Activated CD8-positive, alpha-beta T cell treated with anti-CD3 and anti-CD28 coated beads for 36 hours (primary cell): ENCODE data around the gene SOST. TPM values are rescaled to one million over a fixed set of nuclear protein-coding genes. Genes with fewer than 3 reads are reported as not detected.

Experiments used
- ATAC-seq: fragments of 200-7000 bp; cut with Tn5 transposase; one replicate; pipeline ENCODE4 v1.10.0; 2021; ENCODE audit warnings: mild to moderate bottlenecking, moderate library complexity
- CTCF ChIA-PET: fragments of 350-600 bp; sonication (Branson Sonifier 250); formaldehyde crosslinking; loops from one replicate; lab custom pipeline; 2021; ENCODE audit warnings: antibody characterized with exemption; lab: Charles Lee
- POLR2A ChIA-PET: fragments of 350-600 bp; sonication (Branson Sonifier 250); formaldehyde crosslinking; loops from one replicate; lab custom pipeline; 2021; ENCODE audit warnings: antibody characterized with exemption; lab: Charles Lee
- DNase-seq: peaks from one replicate; pipeline ENCODE4 v3.0.0-alpha.2; 2020
- H3K27ac Mint-ChIP-seq: one replicate; pipeline ENCODE4 v1.8.0; 2021; ENCODE audit warnings: mild to moderate bottlenecking, mixed read lengths
- H3K27me3 Mint-ChIP-seq: one replicate; pipeline ENCODE4 v1.8.0; 2021; ENCODE audit warnings: mixed read lengths
- H3K36me3 Mint-ChIP-seq: one replicate; pipeline ENCODE4 v1.8.0; 2021; ENCODE audit warnings: low read depth, mixed read lengths
- H3K4me1 Mint-ChIP-seq: one replicate; pipeline ENCODE4 v1.8.0; 2021; ENCODE audit warnings: low read depth, mixed read lengths
- H3K4me3 Mint-ChIP-seq: one replicate; pipeline ENCODE4 v1.8.0; 2021; ENCODE audit warnings: mild to moderate bottlenecking, moderate library complexity, mixed read lengths
- H3K9me3 Mint-ChIP-seq: one replicate; pipeline ENCODE4 v1.8.0; 2021; ENCODE audit warnings: mixed read lengths
- CTCF ChIP-seq: fragments of 200-600 bp; IDR thresholded peaks from one replicate; pipeline ENCODE4 v1.8.0; 2022; ENCODE audit warnings: antibody characterized with exemption, mild to moderate bottlenecking
- intact Hi-C: fragments of 100-400 bp; cut with micrococcal nuclease; formaldehyde crosslinking; loops from one replicate; pipeline ENCODE4 v1.10.0; 2022
- total RNA-seq, 2 experiments: library from RNA; stranded (reverse); gene quantifications; one replicate each; pipeline ENCODE4 v1.2.3, GENCODE V29; 2021

SOST gene
- not detected for total RNA-seq

- Mint-ChIP-seq H3K4me3 (no peak within 1 kb of the TSS), H3K27me3 (peaks cover 20% of the 10 kb centered on the region), H3K36me3 (no peaks in the 10 kb centered on the region), H3K27ac (no peak within 1 kb of the TSS), H3K9me3 (no peaks in the 10 kb centered on the region), H3K4me1 (no peaks in the 10 kb centered on the region)
- ChIA-PET CTCF (interaction anchor here (1.0 to 13.3 kb wide), 9 partner anchors 8 to 181 kb away, joined by 3 to 661 read pairs (median 10); no protein-coding TSS in a partner anchor), POLR2A (interaction anchor here (1.5 kb wide), 1 partner anchor 64 kb away, joined by 6 read pairs; no protein-coding TSS in a partner anchor)
- intact Hi-C loops: no loop called here
- TF ChIP-seq CTCF: no peak
- DNase-seq (no peak), ATAC-seq (no peak)
These were observed at the start of gene SOST for GRCh38 chr17:43758497-43759174. TSS of gene SOST (minus strand) at chr17:43758791. CDS start at chr17:43758741, 50 bp downstream.

GRCh38 chr17:43808076-43808475 is 49.5 kb upstream of the SOST start:
- no peak overlapping the region for H3K4me3 Mint-ChIP-seq
- ChIA-PET CTCF (interaction anchor here (0.7 to 1.4 kb wide), 2 partner anchors 42 to 72 kb away, joined by 3 to 4 read pairs; no protein-coding TSS in a partner anchor), POLR2A (no interaction called here)
- H3K36me3 Mint-ChIP-seq: peaks cover 1% of the 10 kb centered on the region
- no peak for ATAC-seq
- peaks cover 2% of the 10 kb centered on the region for H3K4me1 Mint-ChIP-seq
- TF ChIP-seq CTCF: no peak
- H3K27ac Mint-ChIP-seq: no peak overlapping the region
- peaks cover 17% of the 10 kb centered on the region for H3K27me3 Mint-ChIP-seq
- no peaks in the 10 kb centered on the region for H3K9me3 Mint-ChIP-seq
- intact Hi-C loops: no loop called here
- no peak for DNase-seq

- DNase-seq: no peak
- peaks cover 2% of the 10 kb centered on the region for H3K4me1 Mint-ChIP-seq
- peaks cover 23% of the 10 kb centered on the region for H3K27me3 Mint-ChIP-seq
- ChIA-PET CTCF (interaction anchor here (1.1 to 1.5 kb wide), 2 partner anchors 39 to 229 kb away, joined by 3 to 5 read pairs; no protein-coding TSS in a partner anchor), POLR2A (interaction anchor here (0.7 kb wide), 1 partner anchor 191 kb away, joined by 3 read pairs; no protein-coding TSS in a partner anchor)
- no peak for TF ChIP-seq CTCF
- H3K4me3 Mint-ChIP-seq: no peak overlapping the region
- intact Hi-C loops: no loop called here
- ATAC-seq: no peak
- H3K36me3 Mint-ChIP-seq: peaks cover 1% of the 10 kb centered on the region
- no peaks in the 10 kb centered on the region for H3K9me3 Mint-ChIP-seq
- H3K27ac Mint-ChIP-seq: no peak overlapping the region
These were observed 46.5 kb upstream of the SOST start for GRCh38 chr17:43805117-43805516.

- DNase-seq: no peak
- Mint-ChIP-seq H3K36me3 (peaks cover 1% of the 10 kb centered on the region), H3K9me3 (no peaks in the 10 kb centered on the region), H3K4me1 (peaks cover 2% of the 10 kb centered on the region), H3K4me3 (no peak overlapping the region), H3K27ac (no peak overlapping the region), H3K27me3 (peaks cover 26% of the 10 kb centered on the region)
- ATAC-seq: no peak
- ChIA-PET CTCF (interaction anchor here (1.0 to 1.4 kb wide), 2 partner anchors 14 to 74 kb away, joined by 3 to 4 read pairs; no protein-coding TSS in a partner anchor), POLR2A (no interaction called here)
- no peak for TF ChIP-seq CTCF
- intact Hi-C loops: no loop called here
These were observed 45.2 kb upstream of the SOST start for GRCh38 chr17:43803758-43804157.

GRCh38 chr17:43801844-43802243 is 43.3 kb upstream of the SOST start:
- no peaks in the 10 kb centered on the region for H3K9me3 Mint-ChIP-seq
- H3K27me3 Mint-ChIP-seq: peaks cover 25% of the 10 kb centered on the region
- DNase-seq (no peak), ATAC-seq (no peak)
- H3K4me3 Mint-ChIP-seq: no peak overlapping the region
- no peak for TF ChIP-seq CTCF
- H3K4me1 Mint-ChIP-seq: peaks cover 2% of the 10 kb centered on the region
- no peak overlapping the region for H3K27ac Mint-ChIP-seq
- ChIA-PET CTCF (interaction anchor here (2.6 kb wide), 1 partner anchor 35 kb away, joined by 13 read pairs; no protein-coding TSS in a partner anchor), POLR2A (no interaction called here)
- intact Hi-C loops: no loop called here
- H3K36me3 Mint-ChIP-seq: peaks cover 1% of the 10 kb centered on the region
